Spleen (tissue), 7 donors: Measurements from ENCODE around the gene EEF1AKMT3.

Experiments used
- POLR2A ChIP-seq, 3 donors: fragments of 450-650 bp; IDR thresholded peaks; one replicate each; pipeline ENCODE4 v1.5.1; 2017; ENCODE audit warnings: antibody characterized with exemption in 3 of 3, mild to moderate bottlenecking in 1 of 3
- POLR2AphosphoS5 ChIP-seq, 3 donors: sonication (generic); formaldehyde crosslinking; IDR thresholded peaks; one replicate each; pipeline ENCODE4 v1.5.1; 2017; ENCODE audit warnings: antibody characterized with exemption in 3 of 3
- TF ChIP-seq, protein P1 (sequence below), 11 experiments: fragments of 200-600 bp in 7 of 11; fragments of 450-650 bp in 4 of 11; sonication (generic) in 4 of 11; IDR thresholded peaks in 8 of 11; conservative IDR thresholded peaks in 3 of 11; 1 replicate in 7 of 11; 2 replicates in 4 of 11; pipeline versions ENCODE4 v1.4.0 to v1.8.0; 2016 to 2021; ENCODE audit warnings: antibody characterized with exemption in 11 of 11, inconsistent platforms in 4 of 11, mild to moderate bottlenecking in 1 of 11
- donor health status: DM: no; HTN: no; CAD: no; lungs with moderate emphysema.
- donor health status: DM: no; HTN: no; CAD: no.
- donor health status: DM: no; HTN: no; CAD: no.

DNA sequence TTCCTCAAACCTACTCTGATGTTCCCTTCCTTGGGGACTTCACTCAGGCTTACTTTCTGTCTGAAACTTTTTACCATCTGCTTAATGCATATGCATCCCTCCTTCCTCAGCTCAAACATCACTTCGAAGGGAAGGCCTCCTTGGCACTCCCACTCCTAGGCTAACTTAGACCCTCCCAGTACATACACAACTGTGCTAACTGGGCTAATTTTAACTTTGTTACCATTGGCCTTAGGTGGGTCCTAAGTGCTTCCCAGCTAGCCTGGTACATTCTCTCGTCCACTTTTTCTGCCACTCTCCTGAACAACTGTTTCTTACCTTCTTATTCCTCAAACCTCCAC lies 3.8 kb downstream of the EEF1AKMT3 start:
- TF ChIP-seq POLR2A (IDR thresholded peaks at IDR 0.05) (no peak), POLR2AphosphoS5 (IDR thresholded peaks at IDR 0.05) (no peak)
- TF ChIP-seq, protein P1, sequence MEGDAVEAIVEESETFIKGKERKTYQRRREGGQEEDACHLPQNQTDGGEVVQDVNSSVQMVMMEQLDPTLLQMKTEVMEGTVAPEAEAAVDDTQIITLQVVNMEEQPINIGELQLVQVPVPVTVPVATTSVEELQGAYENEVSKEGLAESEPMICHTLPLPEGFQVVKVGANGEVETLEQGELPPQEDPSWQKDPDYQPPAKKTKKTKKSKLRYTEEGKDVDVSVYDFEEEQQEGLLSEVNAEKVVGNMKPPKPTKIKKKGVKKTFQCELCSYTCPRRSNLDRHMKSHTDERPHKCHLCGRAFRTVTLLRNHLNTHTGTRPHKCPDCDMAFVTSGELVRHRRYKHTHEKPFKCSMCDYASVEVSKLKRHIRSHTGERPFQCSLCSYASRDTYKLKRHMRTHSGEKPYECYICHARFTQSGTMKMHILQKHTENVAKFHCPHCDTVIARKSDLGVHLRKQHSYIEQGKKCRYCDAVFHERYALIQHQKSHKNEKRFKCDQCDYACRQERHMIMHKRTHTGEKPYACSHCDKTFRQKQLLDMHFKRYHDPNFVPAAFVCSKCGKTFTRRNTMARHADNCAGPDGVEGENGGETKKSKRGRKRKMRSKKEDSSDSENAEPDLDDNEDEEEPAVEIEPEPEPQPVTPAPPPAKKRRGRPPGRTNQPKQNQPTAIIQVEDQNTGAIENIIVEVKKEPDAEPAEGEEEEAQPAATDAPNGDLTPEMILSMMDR (IDR thresholded peaks at IDR 0.05 in 8 of 11, conservative IDR thresholded peaks at IDR 0.05 in 3 of 11): no peak
